RCC 7860 (cell line): Measurements from ENCODE around the gene MSI2.

ENCODE experiments used
- DNase-seq: peaks from one replicate; pipeline ENCODE4 v3.0.0-alpha.2; 2015; ENCODE audit warnings: low spot score
- FAIRE-seq: peaks from 2 replicates; lab custom pipeline; 2012; peaks lifted over from hg19 to GRCh38; lab: Jason Lieb, UNC

Gene MSI2

GRCh38 chr17:57532556-57532955 is 276.2 kb downstream of the MSI2 start:
- no peak for DNase-seq
- no peak for FAIRE-seq

GRCh38 chr17:57532966-57533365 is 276.6 kb downstream of the MSI2 start:
- FAIRE-seq (no peak), DNase-seq (no peak)

GRCh38 chr17:57533684-57534305 is 277.5 kb downstream of the MSI2 start:
- FAIRE-seq (no peak), DNase-seq (no peak)

GRCh38 chr17:57534863-57535248 is 278.5 kb downstream of the MSI2 start:
- DNase-seq (no peak), FAIRE-seq (no peak)

GRCh38 chr17:57535249-57535966 is 279.1 kb downstream of the MSI2 start:
- no peak for DNase-seq

GRCh38 chr17:57536289-57536688 is 280.0 kb downstream of the MSI2 start:
- FAIRE-seq: no peak
- DNase-seq: no peak

More at GRCh38 chr17:57535249-57535966, 279.1 kb downstream of the MSI2 start:
- FAIRE-seq: no peak

- no peak for DNase-seq
- no peak for FAIRE-seq
Observed at GRCh38 chr17:57536789-57537523, 280.6 kb downstream of the MSI2 start.

- no peak for DNase-seq
- no peak for FAIRE-seq
Observed at GRCh38 chr17:57537524-57538410, 281.4 kb downstream of the MSI2 start.

- DNase-seq: no peak
- FAIRE-seq: no peak
Observed at GRCh38 chr17:57538736-57539456, 282.6 kb downstream of the MSI2 start.

GRCh38 chr17:57539529-57540301 is 283.4 kb downstream of the MSI2 start:
- FAIRE-seq (no peak), DNase-seq (no peak)

GRCh38 chr17:57540596-57540995 is 284.3 kb downstream of the MSI2 start:
- FAIRE-seq (no peak), DNase-seq (no peak)

- DNase-seq (no peak), FAIRE-seq (no peak)
Observed at GRCh38 chr17:57541049-57541448, 284.7 kb downstream of the MSI2 start.

GRCh38 chr17:57541472-57542394 is 285.4 kb downstream of the MSI2 start:
- DNase-seq (peak; percentile 42), FAIRE-seq (no peak)

- FAIRE-seq (no peak), DNase-seq (no peak)
Observed at GRCh38 chr17:57542510-57542909, 286.2 kb downstream of the MSI2 start.

- FAIRE-seq (no peak), DNase-seq (no peak)
Observed at GRCh38 chr17:57543230-57543629, 286.9 kb downstream of the MSI2 start.

- no peak for DNase-seq
- no peak for FAIRE-seq
Observed at GRCh38 chr17:57544401-57544800, 288.1 kb downstream of the MSI2 start.

- FAIRE-seq (no peak), DNase-seq (no peak)
Observed at GRCh38 chr17:57544834-57545463, 288.6 kb downstream of the MSI2 start.

GRCh38 chr17:57545731-57546342 is 289.5 kb downstream of the MSI2 start:
- FAIRE-seq (no peak), DNase-seq (no peak)
